ENCODE results near the gene C1orf141.

Gene C1orf141

GRCh38 chr1:67126974-67127373, 7.8 kb downstream of the C1orf141 start:
- Mint-ChIP-seq H3K4me1 (no peaks in the 10 kb centered on the region), H3K27ac (no peak overlapping the region), H3K36me3 (ENCODE audit: low read depth) (no peaks in the 10 kb centered on the region), H3K9me3 (no peaks in the 10 kb centered on the region), H3K4me3 (no peak overlapping the region), H3K27me3 (ENCODE audit: low read depth) (no peaks in the 10 kb centered on the region)
- no peak for TF ChIP-seq CTCF (IDR thresholded peaks at IDR 0.05; ENCODE audit: unreplicated experiment in 3 of 3)

- H3K4me3 Mint-ChIP-seq, result no peak overlapping the region
- H3K9me3 Mint-ChIP-seq, result no peaks in the 10 kb centered on the region
- H3K27ac Mint-ChIP-seq, result no peak overlapping the region
- no peaks in the 10 kb centered on the region for H3K27me3 Mint-ChIP-seq (ENCODE audit: low read depth)
- H3K36me3 Mint-ChIP-seq (ENCODE audit: low read depth), result no peaks in the 10 kb centered on the region
- no peak for TF ChIP-seq CTCF (IDR thresholded peaks at IDR 0.05; ENCODE audit: unreplicated experiment in 3 of 3)
- no peaks in the 10 kb centered on the region for H3K4me1 Mint-ChIP-seq
Measured at GRCh38 chr1:67126111-67126746, 8.5 kb downstream of the C1orf141 start.

- Mint-ChIP-seq H3K27me3 (ENCODE audit: low read depth) (no peaks in the 10 kb centered on the region), H3K4me1 (no peaks in the 10 kb centered on the region), H3K27ac (no peak overlapping the region), H3K36me3 (ENCODE audit: low read depth) (no peaks in the 10 kb centered on the region), H3K4me3 (no peak overlapping the region), H3K9me3 (peaks cover 1% of the 10 kb centered on the region)
- no peak for TF ChIP-seq CTCF (IDR thresholded peaks at IDR 0.05; ENCODE audit: unreplicated experiment in 3 of 3)
Measured at GRCh38 chr1:67124455-67124854, 10.3 kb downstream of the C1orf141 start.

GRCh38 chr1:67120855-67121619, 13.7 kb downstream of the C1orf141 start:
- peaks cover 7% of the 10 kb centered on the region for H3K9me3 Mint-ChIP-seq
- TF ChIP-seq CTCF (IDR thresholded peaks at IDR 0.05; ENCODE audit: unreplicated experiment in 3 of 3), result no peak

GRCh38 chr1:67118646-67119045, 16.1 kb downstream of the C1orf141 start:
- H3K36me3 Mint-ChIP-seq (ENCODE audit: low read depth), result no peaks in the 10 kb centered on the region
- H3K4me3 Mint-ChIP-seq, result no peak overlapping the region
- H3K9me3 Mint-ChIP-seq, result peaks cover 11% of the 10 kb centered on the region
- no peak overlapping the region for H3K27ac Mint-ChIP-seq
- no peaks in the 10 kb centered on the region for H3K4me1 Mint-ChIP-seq
- no peaks in the 10 kb centered on the region for H3K27me3 Mint-ChIP-seq (ENCODE audit: low read depth)
- no peak for TF ChIP-seq CTCF (IDR thresholded peaks at IDR 0.05; ENCODE audit: unreplicated experiment in 3 of 3)

More at GRCh38 chr1:67120855-67121619, 13.7 kb downstream of the C1orf141 start:
- H3K36me3 Mint-ChIP-seq (ENCODE audit: low read depth), result no peaks in the 10 kb centered on the region
- H3K4me3 Mint-ChIP-seq, result no peak overlapping the region
- no peaks in the 10 kb centered on the region for H3K4me1 Mint-ChIP-seq
- no peaks in the 10 kb centered on the region for H3K27me3 Mint-ChIP-seq (ENCODE audit: low read depth)
- no peak overlapping the region for H3K27ac Mint-ChIP-seq

GRCh38 chr1:67118191-67118590, 16.6 kb downstream of the C1orf141 start:
- no peak for TF ChIP-seq CTCF (IDR thresholded peaks at IDR 0.05; ENCODE audit: unreplicated experiment in 3 of 3)
- no peaks in the 10 kb centered on the region for H3K4me1 Mint-ChIP-seq
- no peak overlapping the region for H3K27ac Mint-ChIP-seq
- no peak overlapping the region for H3K4me3 Mint-ChIP-seq
- H3K9me3 Mint-ChIP-seq, result peaks cover 11% of the 10 kb centered on the region
- no peaks in the 10 kb centered on the region for H3K27me3 Mint-ChIP-seq (ENCODE audit: low read depth)
- H3K36me3 Mint-ChIP-seq (ENCODE audit: low read depth), result no peaks in the 10 kb centered on the region
